K562 (cell line): ENCODE measurements around the gene NAP1L1. TPM values are rescaled to one million over a fixed set of nuclear protein-coding genes. Genes with fewer than 3 reads are reported as not detected.

Experiments
- ATAC-seq: fragments of 200-7000 bp; cut with Tn5 transposase; 3 replicates; pipeline ENCODE4 v1.9.1; 2020; ENCODE audit warnings: moderate library complexity
- BruUV-seq: library from RNA; stranded (reverse); fragments of 400-500 nt; replicated peaks from 2 replicates; lab custom pipeline; 2021; lab: Mats Ljungman, UMichigan
- CTCF ChIA-PET: fragments of 300-600 bp; formaldehyde crosslinking; extraction: SDS; loops from one replicate; lab custom pipeline; 2021; ENCODE audit warnings: low intra/inter-chr PET ratio; lab: Yijun Ruan, JAX
- POLR2A ChIA-PET: fragments of 300-600, 350-650 bp; sonication (Branson Sonifier 250); formaldehyde crosslinking; extraction: SDS; loops from one replicate; lab custom pipeline; 2021; ENCODE audit warnings: antibody characterized with exemption, inconsistent platforms; lab: Yijun Ruan, JAX
- DNase-seq, 4 experiments: peaks; one replicate each; pipeline versions ENCODE4 v3.0.0 to v3.0.0-alpha.2; 2011 to 2018; ENCODE audit warnings: low spot score in 3 of 4, mixed read lengths in 3 of 4; ENCODE audit errors: extremely low read depth in 1 of 4
- FAIRE-seq: peaks from 2 replicates; lab custom pipeline; 2011; peaks lifted over from hg19 to GRCh38; lab: Jason Lieb, UNC
- H2AFZ ChIP-seq: 2 replicates; pipeline ENCODE4 v1.6.0; 2011; ENCODE audit warnings: low read depth, low read length, control low read depth, inconsistent platforms
- H3K27ac ChIP-seq: fragments of 200-600 bp; 3 replicates; pipeline ENCODE4 v1.8.0; 2011; ENCODE audit warnings: low read depth, mild to moderate bottlenecking, control low read depth, inconsistent platforms, low read length, moderate library complexity, mixed read lengths; ENCODE audit errors: extremely low read depth
- H3K27me3 ChIP-seq, 2 experiments: fragments of 300-600 bp in 1 of 2; 2 replicates in 1 of 2; 3 replicates in 1 of 2; pipeline versions ENCODE4 v1.6.0 to v1.8.0; 2011; ENCODE audit warnings: inconsistent platforms in 2 of 2, low read length in 2 of 2, mild to moderate bottlenecking in 1 of 2, mixed read lengths in 1 of 2, moderate library complexity in 1 of 2; ENCODE audit not compliant: control insufficient read depth in 2 of 2, insufficient read depth in 2 of 2
- H3K36me3 ChIP-seq: fragments of 300-600 bp; 3 replicates; pipeline ENCODE4 v1.8.0; 2011; ENCODE audit warnings: mild to moderate bottlenecking, low read length, inconsistent platforms; ENCODE audit not compliant: control insufficient read depth, insufficient read depth
- H3K4me1 ChIP-seq, 2 experiments: fragments of 200-600 bp in 1 of 2; replicated peaks in 1 of 2; 2 replicates in 1 of 2; 3 replicates in 1 of 2; pipeline versions ENCODE4 v1.5.1 to v1.8.0; 2011; ENCODE audit warnings: inconsistent platforms in 2 of 2, low read length in 2 of 2, mild to moderate bottlenecking in 1 of 2, mixed read lengths in 1 of 2, moderate library complexity in 1 of 2; ENCODE audit not compliant: control insufficient read depth in 2 of 2, insufficient read depth in 2 of 2
- H3K4me2 ChIP-seq: 2 replicates; pipeline ENCODE4 v1.6.1; 2011; ENCODE audit warnings: low read length, control low read depth, inconsistent platforms, mixed read lengths; ENCODE audit not compliant: insufficient read depth
- H3K4me3 ChIP-seq: fragments of 200-600 bp; sonication (generic), shearing (Covaris generic); 2 replicates; pipeline ENCODE4 v1.5.1; 2016; ENCODE audit warnings: control low read depth, inconsistent platforms
- H3K79me2 ChIP-seq: fragments of 200-600 bp; 3 replicates; pipeline ENCODE4 v1.8.0; 2011; ENCODE audit warnings: low read length, inconsistent platforms; ENCODE audit not compliant: control insufficient read depth, insufficient read depth
- H3K9ac ChIP-seq, 2 experiments: 2 replicates each; pipeline versions ENCODE4 v1.6.0 to v1.6.1; 2011; ENCODE audit warnings: low read depth in 2 of 2, low read length in 2 of 2, control low read depth in 1 of 2, inconsistent platforms in 1 of 2, mild to moderate bottlenecking in 1 of 2, mixed read lengths in 1 of 2; ENCODE audit not compliant: insufficient read depth in 1 of 2
- H3K9me1 ChIP-seq: one replicate; pipeline ENCODE4 v1.6.0; 2011; ENCODE audit warnings: inconsistent platforms, mild to moderate bottlenecking, low read length, moderate library complexity; ENCODE audit not compliant: control insufficient read depth, insufficient read depth
- H3K9me3 ChIP-seq: replicated peaks from 2 replicates; pipeline ENCODE4 v1.5.1; 2011; ENCODE audit warnings: low read depth, low read length, inconsistent platforms; ENCODE audit not compliant: control insufficient read depth, insufficient read depth
- H4K20me1 ChIP-seq: replicated peaks from 2 replicates; pipeline ENCODE4 v1.6.1; 2011; ENCODE audit warnings: low read length, inconsistent platforms, mixed read lengths; ENCODE audit not compliant: control insufficient read depth, insufficient read depth
- ARID4B ChIP-seq: sonication (generic); formaldehyde crosslinking; IDR thresholded peaks from 2 replicates; pipeline ENCODE4 v1.8.0; 2022; ENCODE audit warnings: mild to moderate bottlenecking, missing genetic modification reagents
- BMI1 ChIP-seq: fragments of 150-350 bp; IDR thresholded peaks from 2 replicates; pipeline ENCODE4 v1.6.1; 2014; ENCODE audit warnings: low read length
- EGR1 ChIP-seq: fragments of 450-650 bp; conservative IDR thresholded peaks from 2 replicates; pipeline ENCODE4 v1.6.1; 2017; ENCODE audit warnings: mild to moderate bottlenecking
- HDAC8 ChIP-seq: fragments of 450-650 bp; IDR thresholded peaks from 2 replicates; pipeline ENCODE4 v1.6.1; 2016; ENCODE audit warnings: mild to moderate bottlenecking, missing genetic modification characterization, moderate library complexity, missing compliant biosample characterization
- JUND ChIP-seq, 2 experiments: IDR thresholded peaks; 2 replicates in 1 of 2; 3 replicates in 1 of 2; pipeline ENCODE4 v1.6.1; 2011; ENCODE audit warnings: borderline replicate concordance in 2 of 2, low read depth in 2 of 2, low read length in 2 of 2, improper control_type of control experiment in 1 of 2, missing biosample characterization in 1 of 2, missing genetic modification characterization in 1 of 2, missing genetic modification reagents in 1 of 2
- NCOA4 ChIP-seq: fragments of 450-650 bp; IDR thresholded peaks from 2 replicates; pipeline ENCODE4 v1.6.1; 2018; ENCODE audit warnings: mild to moderate bottlenecking; ENCODE audit not compliant: partially characterized antibody
- POLR2AphosphoS5 ChIP-seq: IDR thresholded peaks from 2 replicates; pipeline ENCODE4 v1.6.1; 2011; ENCODE audit warnings: mild to moderate bottlenecking, low read depth, low read length, moderate library complexity; ENCODE audit not compliant: control insufficient read depth, insufficient read depth
- SLC30A9 ChIP-seq: fragments of 250-450 bp; sonication (Bioruptor Pico); IDR thresholded peaks from 2 replicates; pipeline ENCODE4 v1.8.0; 2022; ENCODE audit warnings: mild to moderate bottlenecking, moderate library complexity
- SUPT5H ChIP-seq: fragments of 450-650 bp; IDR thresholded peaks from 2 replicates; pipeline ENCODE4 v1.6.1; 2016
- TBL1XR1 ChIP-seq, 2 experiments: IDR thresholded peaks; 2 replicates each; pipeline ENCODE4 v1.6.1; 2012; ENCODE audit warnings: improper control_type of control experiment in 2 of 2, low read length in 2 of 2, mild to moderate bottlenecking in 1 of 2
- U2AF2 ChIP-seq: fragments of 200-400 bp; formaldehyde crosslinking; optimal IDR thresholded peaks from 2 replicates; pipeline ENCODE3; 2017; ENCODE audit warnings: low read depth, mild to moderate bottlenecking, low read length
- ZNF436 ChIP-seq: fragments of 250-450, 450-650 bp; sonication (Bioruptor Pico); formaldehyde crosslinking; IDR thresholded peaks from 2 replicates; pipeline ENCODE4 v1.7.0; 2020; ENCODE audit warnings: mild to moderate bottlenecking
- WGBS: fragments of 100-300 bp; shearing (Covaris generic); methylation state at CpG from one replicate; pipeline ENCODE4 v1.1.6; 2016; ENCODE audit warnings: low coverage, mixed read lengths; ENCODE audit not compliant: insufficient coverage; ENCODE audit errors: missing lambda C conversion rate; 5-methylcytosine and 5-hydroxymethylcytosine counted together
- in situ Hi-C: fragments of 300-500 bp; cut with MboI; formaldehyde crosslinking; loops from 4 replicates; pipeline ENCODE4 v1.15.0; 2018; ENCODE audit warnings: inconsistent platforms, mixed read lengths
- intact Hi-C: fragments of 100-400 bp; cut with micrococcal nuclease; formaldehyde crosslinking; loops from 2 replicates; pipeline ENCODE4 v1.14.2; 2022
- polyA plus RNA-seq, 8 experiments: library from polyadenylated mRNA; depleted of rRNA in 4 of 8; stranded (reverse) in 5 of 8; unstranded in 3 of 8; fragments of >200 nt; fragmentation: Nextera tagmentation in 2 of 8; fragmentation: Illumina TruSeq in 1 of 8; extraction: Ambion mirVana in 2 of 8; extraction: Trizol in 1 of 8; gene quantifications; 2 replicates each; pipeline versions ENCODE4 v1.2.1 to v1.2.3, GENCODE V29; 2011 to 2014; ENCODE audit warnings: inconsistent platforms in 1 of 8, missing spikeins in 1 of 8
- total RNA-seq, 7 experiments: library from RNA; depleted of rRNA in 6 of 7; stranded (reverse); fragments of >200 nt in 6 of 7; fragmentation: Illumina TruSeq in 2 of 7; extraction: Trizol in 2 of 7; gene quantifications; 2 replicates each; pipeline versions ENCODE4 v1.2.1 to v1.2.3, GENCODE V29; 2011 to 2021; ENCODE audit warnings: low replicate concordance in 1 of 7

The NAP1L1 gene
- total and polyA plus RNA-seq, 9 of the 15 experiments (the other 6 are each of a cell fraction or from before 2014, with no cell fraction given) = 287 to 747 (median 450) TPM

GRCh38 chr12:76047060-76047459, 37.4 kb downstream of the NAP1L1 start:
- no TSS peak for BruUV-seq
- Histone ChIP-seq H3K79me2 (no peaks in the 10 kb centered on the region), H3K27me3 (no peaks in the 10 kb centered on the region), H3K4me3 (no peak overlapping the region), H3K9ac (no peak overlapping the region), H3K27ac (no peak overlapping the region), H3K9me1 (no peaks in the 10 kb centered on the region), H3K36me3 (peaks cover 75% of the 10 kb centered on the region), H3K4me1 (no peaks in the 10 kb centered on the region), H2AFZ (no peak overlapping the region), H3K9me3 (no peaks in the 10 kb centered on the region), H4K20me1 (no peaks in the 10 kb centered on the region)
- ChIA-PET CTCF (no interaction called here), POLR2A (no interaction called here)
- WGBS = 97% methylated on average over 2 of the region's 2 CpGs
- FAIRE-seq = no peak
- in situ Hi-C loops (loop anchor here (25.0 kb wide), 1 partner anchor 710 kb away; the partner anchor contains the start of genes CAPS2 and GLIPR1L1), intact Hi-C loops (no loop called here)
- no peak for DNase-seq
- no peak for ATAC-seq
- TF ChIP-seq ZNF436 (CRISPR knock-in tag) = no peak
- TF ChIP-seq POLR2AphosphoS5 = no peak
- TF ChIP-seq SLC30A9 (CRISPR knock-in tag) = no peak
- TF ChIP-seq EGR1 = no peak
- TF ChIP-seq SUPT5H = no peak
- TF ChIP-seq, all 486 proteins: peak for 0
- no peak overlapping the region for H3K4me2 ChIP-seq

GRCh38 chr12:76043377-76043776, 41.1 kb downstream of the NAP1L1 start:
- POLR2A ChIA-PET = interaction anchor here (0.7 to 0.9 kb wide), 2 partner anchors 37 to 346 kb away, joined by 3 read pairs; no protein-coding TSS in a partner anchor
- Histone ChIP-seq H3K9me1 (no peaks in the 10 kb centered on the region), H3K27ac (no peak overlapping the region), H3K4me3 (no peak overlapping the region), H4K20me1 (no peaks in the 10 kb centered on the region), H3K27me3 (no peaks in the 10 kb centered on the region), H2AFZ (no peak overlapping the region), H3K4me2 (no peak overlapping the region), H3K79me2 (no peaks in the 10 kb centered on the region), H3K9me3 (no peaks in the 10 kb centered on the region), H3K36me3 (peaks cover 40% of the 10 kb centered on the region; the same call in 2 of the 3 replicates), H3K9ac (no peak overlapping the region), H3K4me1 (no peaks in the 10 kb centered on the region)
- ATAC-seq = no peak
- in situ Hi-C loops (loop anchor here (25.0 kb wide), 1 partner anchor 706 kb away; the partner anchor contains the start of genes CAPS2 and GLIPR1L1), intact Hi-C loops (loop anchor here (5.0 kb wide), 1 partner anchor 544 kb away; no protein-coding TSS in a partner anchor)
- CTCF ChIA-PET = interaction anchor here (0.6 kb wide), 1 partner anchor 387 kb away, joined by 3 read pairs; no protein-coding TSS in a partner anchor
- DNase-seq = no peak
- FAIRE-seq = no peak
- no TSS peak for BruUV-seq
- WGBS = 81% methylated on average over 4 of the region's 4 CpGs
- TF ChIP-seq TBL1XR1 (IDR thresholded peaks at IDR 0.05; ENCODE audit: low read length in 2 of 2) (no peak), BMI1 (no peak), ARID4B (no peak), HDAC8 (tag) (no peak), NCOA4 (no peak), JUND (IDR thresholded peaks at IDR 0.05; ENCODE audit: borderline replicate concordance, low read depth, low read length) (no peak), JUND (tag; IDR thresholded peaks at IDR 0.05; ENCODE audit: borderline replicate concordance, low read depth, low read length) (no peak), U2AF2 (no peak)
